Right atrium auricular region (tissue), 2 donors: ENCODE measurements around the gene EIF2S2. TPM values are rescaled to one million over a fixed set of nuclear protein-coding genes. Genes with fewer than 3 reads are reported as not detected.
"Not testable (repeated sequence)": the region's sequence is repeated elsewhere in the genome, so short reads cannot be mapped to it uniquely, and the experiment has no call there.

ENCODE experiments used
- DNase-seq: peaks from one replicate; pipeline ENCODE4 v3.0.0-alpha.2; 2019; ENCODE audit warnings: low spot score
- H3K27ac ChIP-seq, 2 donors: fragments of 200-600 bp; sonication (generic); 1 replicate in 1 of 2; 2 replicates in 1 of 2; pipeline ENCODE4 v1.5.1; 2016 to 2019
- H3K27me3 ChIP-seq, 2 donors: fragments of 200-600 bp; sonication (generic); one replicate each; pipeline versions ENCODE4 v1.5.1 to v1.6.0; 2017 to 2019
- H3K36me3 ChIP-seq: fragments of 200-600 bp; sonication (generic); one replicate; pipeline ENCODE4 v1.5.1; 2016
- H3K4me1 ChIP-seq, 2 donors: fragments of 200-600 bp; sonication (generic); one replicate each; pipeline versions ENCODE4 v1.5.1 to v1.6.0; 2017 to 2019
- H3K4me3 ChIP-seq, 2 donors: fragments of 200-600 bp; sonication (generic); 1 replicate in 1 of 2; 2 replicates in 1 of 2; pipeline ENCODE4 v1.5.1; 2017 to 2019; ENCODE audit warnings: mild to moderate bottlenecking in 1 of 2, moderate library complexity in 1 of 2
- H3K9me3 ChIP-seq, 2 donors: fragments of 200-600 bp; sonication (generic); one replicate each; pipeline ENCODE4 v1.5.1; 2019
- CTCF ChIP-seq, 2 donors: fragments of 200-600 bp; sonication (generic); IDR thresholded peaks; one replicate each; pipeline ENCODE4 v1.5.1; 2019; ENCODE audit warnings: antibody characterized with exemption in 2 of 2
- total RNA-seq, 2 donors: library from RNA; depleted of rRNA; stranded (reverse); fragments of >200 nt; gene quantifications; one replicate each; pipeline ENCODE4 v1.1.0, GENCODE V29; 2016

The EIF2S2 gene
- total RNA-seq, 2 donors from 2014 or later, result 35.1 to 35.6 TPM

GRCh38 chr20:34143951-34144350 is 31.9 kb upstream of the EIF2S2 start:
- DNase-seq, result no peak

GRCh38 chr20:34142121-34142520 is 30.1 kb upstream of the EIF2S2 start:
- H3K9me3 ChIP-seq, result no peaks in the 10 kb centered on the region
- no peaks in the 10 kb centered on the region for H3K36me3 ChIP-seq
- H3K27me3 ChIP-seq, result no peaks in the 10 kb centered on the region
- H3K27ac ChIP-seq, result no peak overlapping the region
- no peak for TF ChIP-seq CTCF (IDR thresholded peaks at IDR 0.05)
- DNase-seq, result no peak
- no peaks in the 10 kb centered on the region for H3K4me1 ChIP-seq
- H3K4me3 ChIP-seq, result no peak overlapping the region

More at GRCh38 chr20:34143951-34144350, 31.9 kb upstream of the EIF2S2 start:
- no peaks in the 10 kb centered on the region for H3K36me3 ChIP-seq
- H3K4me1 ChIP-seq, result no peaks in the 10 kb centered on the region
- H3K27me3 ChIP-seq, result no peaks in the 10 kb centered on the region
- H3K9me3 ChIP-seq, result no peaks in the 10 kb centered on the region
- H3K4me3 ChIP-seq, result no peak overlapping the region
- no peak overlapping the region for H3K27ac ChIP-seq
- no peak for TF ChIP-seq CTCF (IDR thresholded peaks at IDR 0.05)

- H3K27me3 ChIP-seq, result no peaks in the 10 kb centered on the region
- no peak overlapping the region for H3K4me3 ChIP-seq
- no peaks in the 10 kb centered on the region for H3K4me1 ChIP-seq
- no peaks in the 10 kb centered on the region for H3K9me3 ChIP-seq
- H3K27ac ChIP-seq, result no peak overlapping the region
- H3K36me3 ChIP-seq, result no peaks in the 10 kb centered on the region
- TF ChIP-seq CTCF (IDR thresholded peaks at IDR 0.05), result no peak
- DNase-seq, result no peak
These were observed 29.2 kb upstream of the EIF2S2 start for GRCh38 chr20:34141293-34141692.

GRCh38 chr20:34135525-34136275 is 23.7 kb upstream of the EIF2S2 start:
- DNase-seq, H3K9me3 ChIP-seq, H3K27ac ChIP-seq, H3K27me3 ChIP-seq, H3K4me3 ChIP-seq, H3K36me3 ChIP-seq, H3K4me1 ChIP-seq: not testable (repeated sequence)

- not testable (repeated sequence) for H3K4me3 ChIP-seq, H3K36me3 ChIP-seq, H3K4me1 ChIP-seq, H3K27me3 ChIP-seq, DNase-seq, H3K9me3 ChIP-seq, H3K27ac ChIP-seq
These were observed 21.4 kb upstream of the EIF2S2 start for GRCh38 chr20:34133365-34133860.

- not testable (repeated sequence) for DNase-seq, H3K36me3 ChIP-seq, H3K27me3 ChIP-seq, H3K9me3 ChIP-seq, H3K4me1 ChIP-seq, H3K4me3 ChIP-seq, H3K27ac ChIP-seq
These were observed 20.9 kb upstream of the EIF2S2 start for GRCh38 chr20:34132943-34133342.

GRCh38 chr20:34132491-34132890 is 20.4 kb upstream of the EIF2S2 start:
- H3K27ac ChIP-seq, H3K9me3 ChIP-seq, H3K4me1 ChIP-seq, H3K27me3 ChIP-seq, H3K36me3 ChIP-seq, DNase-seq, H3K4me3 ChIP-seq: not testable (repeated sequence)

- TF ChIP-seq CTCF (IDR thresholded peaks at IDR 0.05), result no peak
- Histone ChIP-seq H3K4me3 (no peak overlapping the region), H3K27me3 (no peaks in the 10 kb centered on the region), H3K9me3 (no peaks in the 10 kb centered on the region), H3K27ac (no peak overlapping the region), H3K36me3 (no peaks in the 10 kb centered on the region), H3K4me1 (no peaks in the 10 kb centered on the region)
- no peak for DNase-seq
These were observed 19.4 kb upstream of the EIF2S2 start for GRCh38 chr20:34131491-34131890.
